Measurements from ENCODE around the gene SLC19A1. TPM values are rescaled to one million over a fixed set of nuclear protein-coding genes. Genes with fewer than 3 reads are reported as not detected.

Gene SLC19A1
- total RNA-seq, 1 experiment from 2014 or later: 21.4 TPM

DNA sequence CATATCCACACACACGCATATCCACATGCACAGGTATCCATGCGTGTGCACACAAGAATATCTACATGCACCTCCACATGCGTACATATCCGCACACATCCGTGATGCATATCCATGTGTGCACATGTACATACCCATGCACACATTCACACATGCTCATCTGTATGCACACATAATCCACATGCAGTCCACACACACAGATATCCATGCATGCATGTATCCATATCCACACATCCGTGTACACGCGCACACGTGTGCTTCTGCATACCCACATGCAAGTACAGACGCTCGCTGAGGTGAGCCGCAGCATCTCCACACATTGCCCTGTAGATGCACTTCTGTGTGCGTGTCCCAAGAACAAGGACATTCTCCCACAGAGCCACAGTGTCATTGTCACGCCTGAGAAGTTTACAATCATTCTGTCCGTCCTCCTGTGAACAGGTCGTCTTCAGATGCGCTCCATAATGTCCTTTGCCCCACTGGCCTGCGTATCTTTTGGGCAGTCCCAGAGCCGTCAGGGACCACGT lies 93.9 kb downstream of the SLC19A1 start:
- Mint-ChIP-seq H3K27ac (ENCODE audit: unreplicated experiment) (no peak overlapping the region), H3K9me3 (ENCODE audit: low read depth, unreplicated experiment) (peaks cover 6% of the 10 kb centered on the region), H3K4me1 (ENCODE audit: low read depth, unreplicated experiment) (no peaks in the 10 kb centered on the region), H3K36me3 (ENCODE audit: insufficient read depth, unreplicated experiment) (peaks cover 10% of the 10 kb centered on the region), H3K27me3 (ENCODE audit: unreplicated experiment) (no peaks in the 10 kb centered on the region), H3K4me3 (ENCODE audit: low read depth, unreplicated experiment) (no peak overlapping the region)
- CTCF ChIA-PET: no interaction called here
- intact Hi-C loops (cut with micrococcal nuclease; ENCODE audit: unreplicated experiment): no loop called here
- BruUV-seq (replicated peaks): no TSS peak
- TF ChIP-seq, protein P1, sequence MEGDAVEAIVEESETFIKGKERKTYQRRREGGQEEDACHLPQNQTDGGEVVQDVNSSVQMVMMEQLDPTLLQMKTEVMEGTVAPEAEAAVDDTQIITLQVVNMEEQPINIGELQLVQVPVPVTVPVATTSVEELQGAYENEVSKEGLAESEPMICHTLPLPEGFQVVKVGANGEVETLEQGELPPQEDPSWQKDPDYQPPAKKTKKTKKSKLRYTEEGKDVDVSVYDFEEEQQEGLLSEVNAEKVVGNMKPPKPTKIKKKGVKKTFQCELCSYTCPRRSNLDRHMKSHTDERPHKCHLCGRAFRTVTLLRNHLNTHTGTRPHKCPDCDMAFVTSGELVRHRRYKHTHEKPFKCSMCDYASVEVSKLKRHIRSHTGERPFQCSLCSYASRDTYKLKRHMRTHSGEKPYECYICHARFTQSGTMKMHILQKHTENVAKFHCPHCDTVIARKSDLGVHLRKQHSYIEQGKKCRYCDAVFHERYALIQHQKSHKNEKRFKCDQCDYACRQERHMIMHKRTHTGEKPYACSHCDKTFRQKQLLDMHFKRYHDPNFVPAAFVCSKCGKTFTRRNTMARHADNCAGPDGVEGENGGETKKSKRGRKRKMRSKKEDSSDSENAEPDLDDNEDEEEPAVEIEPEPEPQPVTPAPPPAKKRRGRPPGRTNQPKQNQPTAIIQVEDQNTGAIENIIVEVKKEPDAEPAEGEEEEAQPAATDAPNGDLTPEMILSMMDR (IDR thresholded peaks at IDR 0.05; ENCODE audit: unreplicated experiment): no peak
- DNase-seq: no peak

Small RNA genes within 50 kb of the gene (microRNA-seq; reads per million reads assigned to microRNA genes)
- gene MIR6815: 6.7 reads per million, percentile 23 among the genes with 10 or more reads in this experiment

Other genes starting within 250 kb of the SLC19A1 start
- gene COL18A1, start 137.3 kb downstream of the SLC19A1 start, total RNA-seq (2022): 54.5 and 82.9 TPM in 2 replicates
- gene PCBP3, start 101.3 kb upstream of the SLC19A1 start, total RNA-seq (2022): 0.78 and 1.4 TPM in 2 replicates

All from Calu3 (cell line).